ENCODE data around the gene ZSCAN31.

- TF ChIP-seq CTCF (IDR thresholded peaks at IDR 0.05), result no peak
- TF ChIP-seq POLR2A (IDR thresholded peaks at IDR 0.05), result no peak
Observed at GRCh38 chr6:28274888-28275287, 61.1 kb downstream of the ZSCAN31 start.

Data from vagina (tissue), 2 donors.